ENCODE results near the gene DGKB.

DNA sequence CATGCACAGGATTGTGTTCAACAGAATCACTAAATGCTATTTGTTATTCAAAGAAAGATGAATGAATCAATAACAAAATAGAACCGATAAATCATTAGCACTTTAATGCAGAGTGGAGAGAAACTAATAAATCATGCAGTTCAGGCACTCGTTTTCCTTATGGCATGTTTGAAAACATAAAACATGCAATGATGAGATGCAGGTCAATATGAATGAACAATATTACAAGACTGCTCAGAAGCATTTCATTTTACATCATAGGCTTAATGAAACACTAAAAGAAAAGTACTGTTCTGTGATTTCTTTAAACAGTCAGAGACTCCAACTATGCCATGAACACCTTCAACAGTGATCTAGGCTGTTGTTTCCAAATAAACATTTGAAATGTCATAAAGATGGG lies 755.0 kb downstream of the DGKB start:
- TF ChIP-seq POLR2A (IDR thresholded peaks at IDR 0.05) (no peak), CTCF (IDR thresholded peaks at IDR 0.05) (no peak)
